Endothelial cell of umbilical vein (primary cell): ENCODE data around the gene TENM4. TPM values are rescaled to one million over a fixed set of nuclear protein-coding genes. Genes with fewer than 3 reads are reported as not detected.
"Not testable (repeated sequence)": the region's sequence is repeated elsewhere in the genome, so short reads cannot be mapped to it uniquely, and the experiment has no call there.

Source experiments
- BruUV-seq: library from RNA; stranded (reverse); fragments of 400-500 nt; replicated peaks from 2 replicates; lab custom pipeline; 2021; lab: Mats Ljungman, UMichigan
- CTCF ChIA-PET: fragments of 300-600, 350-600 bp; sonication (Branson Sonifier 250); formaldehyde crosslinking; loops from one replicate; lab custom pipeline; 2021; ENCODE audit warnings: antibody characterized with exemption, inconsistent platforms; lab: Charles Lee
- POLR2A ChIA-PET: fragments of 300-600, 350-600 bp; sonication (Branson Sonifier 250); formaldehyde crosslinking; loops from one replicate; lab custom pipeline; 2021; ENCODE audit warnings: antibody characterized with exemption, inconsistent platforms; lab: Charles Lee
- DNase-seq: peaks from one replicate; pipeline ENCODE4 v3.0.0-alpha.2; 2011; ENCODE audit warnings: low read depth, low spot score
- FAIRE-seq: peaks from 2 replicates; lab custom pipeline; 2011; peaks lifted over from hg19 to GRCh38; lab: Jason Lieb, UNC
- H2AFZ ChIP-seq: 2 replicates; pipeline ENCODE4 v1.6.0; 2012; ENCODE audit warnings: low read depth, low read length, control low read depth, inconsistent platforms
- H3K27ac ChIP-seq: 2 replicates; pipeline ENCODE4 v1.5.1; 2011; ENCODE audit warnings: low read depth, mild to moderate bottlenecking, control low read depth, low read length, moderate library complexity; ENCODE audit not compliant: insufficient read depth
- H3K27me3 ChIP-seq, 2 experiments: 2 replicates each; pipeline versions ENCODE4 v1.6.0 to v1.6.1; 2011; ENCODE audit warnings: low read length in 2 of 2, mixed read lengths in 1 of 2; ENCODE audit not compliant: control insufficient read depth in 2 of 2, insufficient read depth in 2 of 2
- H3K36me3 ChIP-seq, 2 experiments: 2 replicates in 1 of 2; 3 replicates in 1 of 2; pipeline ENCODE4 v1.5.1; 2011; ENCODE audit warnings: low read length in 2 of 2, mild to moderate bottlenecking in 1 of 2, moderate library complexity in 1 of 2; ENCODE audit not compliant: control insufficient read depth in 2 of 2, insufficient read depth in 2 of 2; ENCODE audit errors: extremely low read depth in 1 of 2
- H3K4me1 ChIP-seq: 3 replicates; pipeline ENCODE4 v1.5.1; 2011; ENCODE audit warnings: mild to moderate bottlenecking, low read length; ENCODE audit not compliant: control insufficient read depth, insufficient read depth; ENCODE audit errors: extremely low read depth
- H3K4me2 ChIP-seq: 2 replicates; pipeline ENCODE4 v1.6.1; 2011; ENCODE audit warnings: low read length, control low read depth, mixed read lengths; ENCODE audit not compliant: insufficient read depth
- H3K4me3 ChIP-seq, 3 experiments: fragments of 200-600 bp in 1 of 3; sonication (generic), shearing (Covaris generic) in 1 of 3; replicated peaks in 1 of 3; 2 replicates each; pipeline ENCODE4 v1.5.1; 2011 to 2016; ENCODE audit warnings: control low read depth in 3 of 3, low read length in 3 of 3, mild to moderate bottlenecking in 2 of 3, inconsistent platforms in 1 of 3, low read depth in 1 of 3, moderate library complexity in 1 of 3; ENCODE audit not compliant: insufficient read depth in 1 of 3
- H3K79me2 ChIP-seq: 2 replicates; pipeline ENCODE4 v1.6.0; 2012; ENCODE audit warnings: low read length, inconsistent platforms; ENCODE audit not compliant: control insufficient read depth, insufficient read depth
- H3K9ac ChIP-seq: replicated peaks from 2 replicates; pipeline ENCODE3; 2011; ENCODE audit warnings: low read length, control low read depth; ENCODE audit not compliant: insufficient read depth; ENCODE audit errors: extremely low read depth
- H3K9me1 ChIP-seq: replicated peaks from 3 replicates; pipeline ENCODE4 v1.6.0; 2011; ENCODE audit warnings: mild to moderate bottlenecking, low read length; ENCODE audit not compliant: control insufficient read depth, insufficient read depth; ENCODE audit errors: extremely low read depth
- H3K9me3 ChIP-seq: replicated peaks from 2 replicates; pipeline ENCODE4 v1.5.1; 2012; ENCODE audit warnings: low read length, inconsistent platforms; ENCODE audit not compliant: control insufficient read depth, insufficient read depth
- H4K20me1 ChIP-seq: replicated peaks from 2 replicates; pipeline ENCODE3; 2011; ENCODE audit warnings: mild to moderate bottlenecking, low read length; ENCODE audit not compliant: control insufficient read depth, insufficient read depth; ENCODE audit errors: extremely low read depth
- EZH2 ChIP-seq: IDR thresholded peaks from 2 replicates; pipeline ENCODE4 v1.6.1; 2012; ENCODE audit warnings: borderline replicate concordance, low read depth, mild to moderate bottlenecking, moderate library complexity, low read length, inconsistent platforms; ENCODE audit not compliant: severe bottlenecking
- FOS ChIP-seq: IDR thresholded peaks from 2 replicates; pipeline ENCODE4 v1.6.1; 2011; ENCODE audit warnings: mild to moderate bottlenecking, low read length, moderate library complexity, borderline replicate concordance; ENCODE audit not compliant: insufficient read depth
- GATA2 ChIP-seq: IDR thresholded peaks from 2 replicates; pipeline ENCODE4 v1.7.0; 2011; ENCODE audit warnings: low read depth, mild to moderate bottlenecking, moderate library complexity, mixed read lengths, low read length; ENCODE audit not compliant: insufficient read length, insufficient read depth
- JUN ChIP-seq: IDR thresholded peaks from 2 replicates; pipeline ENCODE4 v1.6.1; 2011; ENCODE audit warnings: borderline replicate concordance, low read depth; ENCODE audit not compliant: insufficient read length, insufficient read depth
- MYC ChIP-seq: IDR thresholded peaks from one replicate; pipeline ENCODE4 v1.6.1; 2011; ENCODE audit warnings: mild to moderate bottlenecking, low read depth, low read length
- POLR2A ChIP-seq: IDR thresholded peaks from 2 replicates; pipeline ENCODE4 v1.6.1; 2012; ENCODE audit warnings: low read depth, mild to moderate bottlenecking, control low read depth, low read length
- POLR2AphosphoS5 ChIP-seq: IDR thresholded peaks from 2 replicates; pipeline ENCODE4 v1.6.1; 2012; ENCODE audit warnings: low read depth, mild to moderate bottlenecking, control low read depth, low read length, moderate library complexity; ENCODE audit not compliant: insufficient read depth
- dilution Hi-C: fragments of 300-500 bp; cut with MboI; formaldehyde crosslinking; loops from one replicate; pipeline ENCODE4 v1.15.0; 2019; ENCODE audit warnings: low sequenced_read_pairs; ENCODE audit not compliant: extremely low pct_ligation_motif_present
- intact Hi-C: fragments of 100-400 bp; cut with micrococcal nuclease; formaldehyde crosslinking; loops from one replicate; pipeline ENCODE4 v1.10.0; 2022
- polyA plus RNA-seq, 4 experiments: library from polyadenylated mRNA; depleted of rRNA in 3 of 4; stranded (reverse) in 3 of 4; unstranded in 1 of 4; fragments of >200 nt; gene quantifications; 2 replicates each; pipeline versions ENCODE4 v1.2.1 to v1.2.3, GENCODE V29; 2011 to 2012; ENCODE audit warnings: missing spikeins in 1 of 4
- total RNA-seq: library from RNA; stranded (reverse); gene quantifications from 2 replicates; pipeline ENCODE4 v1.2.3, GENCODE V29; 2021
- TF ChIP-seq, protein P1 (sequence below): IDR thresholded peaks from 2 replicates; pipeline ENCODE4 v1.6.1; 2011; ENCODE audit not compliant: insufficient read depth, insufficient read length
- TF ChIP-seq, protein P2 (sequence below), 2 donors: IDR thresholded peaks; 1 replicate in 1 of 2; 2 replicates in 1 of 2; pipeline ENCODE4 v1.5.1; 2011; ENCODE audit warnings: low read length in 2 of 2, mild to moderate bottlenecking in 2 of 2, moderate library complexity in 2 of 2, control low read depth in 1 of 2, inconsistent platforms in 1 of 2, low read depth in 1 of 2; ENCODE audit not compliant: insufficient read depth in 1 of 2; ENCODE audit errors: extremely low read depth in 1 of 2

TENM4 gene
- total and polyA plus RNA-seq, 2 donors (not counting 3 experiments of a cell fraction or from before 2014, with no cell fraction given) = 0.06 to 0.27 TPM

DNA sequence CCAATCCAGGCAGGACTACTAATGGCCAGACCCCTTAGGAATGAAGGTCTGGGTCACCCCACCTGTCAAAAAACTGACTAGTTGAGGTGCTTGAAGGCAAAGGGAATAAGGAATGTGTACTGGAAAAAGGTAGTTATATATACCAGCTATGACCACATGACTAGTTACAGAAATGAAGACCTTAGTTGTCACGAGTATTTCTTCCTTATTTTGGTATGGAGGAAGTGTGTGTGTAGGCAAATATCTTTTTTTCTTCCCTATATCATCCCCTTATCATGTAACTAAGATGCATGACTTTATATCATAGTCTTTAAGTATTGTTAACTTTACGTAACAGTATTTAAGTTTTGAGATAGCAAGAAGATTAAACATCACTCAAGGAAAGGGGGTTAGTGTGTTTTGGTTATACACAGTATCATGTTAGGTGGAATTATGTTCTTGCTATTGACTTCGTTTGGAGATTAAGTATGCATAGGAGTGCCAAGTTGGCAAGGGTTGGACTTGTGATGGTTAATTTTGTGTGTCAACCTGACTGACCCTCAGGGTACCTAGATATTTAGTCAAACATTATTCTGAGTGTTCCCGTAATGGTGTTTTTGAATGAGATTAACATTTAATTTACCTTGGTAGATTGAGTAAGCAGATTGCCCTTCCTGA is 828.0 kb downstream of the TENM4 start:
- dilution Hi-C loops = no loop called here
- Histone ChIP-seq H3K79me2 (no peaks in the 10 kb centered on the region), H3K4me2 (no peak overlapping the region), H4K20me1 (no peaks in the 10 kb centered on the region), H3K4me3 (no peak overlapping the region), H3K4me1 (no peaks in the 10 kb centered on the region), H3K9me1 (no peaks in the 10 kb centered on the region), H3K36me3 (no peaks in the 10 kb centered on the region), H3K27ac (no peak overlapping the region), H2AFZ (no peak overlapping the region), H3K9me3 (no peaks in the 10 kb centered on the region), H3K9ac (no peak overlapping the region), H3K27me3 (no peaks in the 10 kb centered on the region)
- TF ChIP-seq, protein P1, sequence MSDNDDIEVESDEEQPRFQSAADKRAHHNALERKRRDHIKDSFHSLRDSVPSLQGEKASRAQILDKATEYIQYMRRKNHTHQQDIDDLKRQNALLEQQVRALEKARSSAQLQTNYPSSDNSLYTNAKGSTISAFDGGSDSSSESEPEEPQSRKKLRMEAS = no peak
- TF ChIP-seq JUN = no peak
- no peak for TF ChIP-seq FOS
- no peak for TF ChIP-seq GATA2
- no peak for TF ChIP-seq POLR2AphosphoS5
- TF ChIP-seq EZH2 = no peak
- no peak for TF ChIP-seq POLR2A
- TF ChIP-seq, protein P2, sequence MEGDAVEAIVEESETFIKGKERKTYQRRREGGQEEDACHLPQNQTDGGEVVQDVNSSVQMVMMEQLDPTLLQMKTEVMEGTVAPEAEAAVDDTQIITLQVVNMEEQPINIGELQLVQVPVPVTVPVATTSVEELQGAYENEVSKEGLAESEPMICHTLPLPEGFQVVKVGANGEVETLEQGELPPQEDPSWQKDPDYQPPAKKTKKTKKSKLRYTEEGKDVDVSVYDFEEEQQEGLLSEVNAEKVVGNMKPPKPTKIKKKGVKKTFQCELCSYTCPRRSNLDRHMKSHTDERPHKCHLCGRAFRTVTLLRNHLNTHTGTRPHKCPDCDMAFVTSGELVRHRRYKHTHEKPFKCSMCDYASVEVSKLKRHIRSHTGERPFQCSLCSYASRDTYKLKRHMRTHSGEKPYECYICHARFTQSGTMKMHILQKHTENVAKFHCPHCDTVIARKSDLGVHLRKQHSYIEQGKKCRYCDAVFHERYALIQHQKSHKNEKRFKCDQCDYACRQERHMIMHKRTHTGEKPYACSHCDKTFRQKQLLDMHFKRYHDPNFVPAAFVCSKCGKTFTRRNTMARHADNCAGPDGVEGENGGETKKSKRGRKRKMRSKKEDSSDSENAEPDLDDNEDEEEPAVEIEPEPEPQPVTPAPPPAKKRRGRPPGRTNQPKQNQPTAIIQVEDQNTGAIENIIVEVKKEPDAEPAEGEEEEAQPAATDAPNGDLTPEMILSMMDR (IDR thresholded peaks at IDR 0.05; ENCODE audit: extremely low read depth in 1 of 2, insufficient read depth in 1 of 2, low read depth in 1 of 2, low read length in 2 of 2) = no peak
- no peak for TF ChIP-seq MYC
- BruUV-seq = no TSS peak
- POLR2A ChIA-PET = no interaction called here
- CTCF ChIA-PET = no interaction called here
- FAIRE-seq (no peak), DNase-seq (no peak)
- intact Hi-C loops = no loop called here

DNA sequence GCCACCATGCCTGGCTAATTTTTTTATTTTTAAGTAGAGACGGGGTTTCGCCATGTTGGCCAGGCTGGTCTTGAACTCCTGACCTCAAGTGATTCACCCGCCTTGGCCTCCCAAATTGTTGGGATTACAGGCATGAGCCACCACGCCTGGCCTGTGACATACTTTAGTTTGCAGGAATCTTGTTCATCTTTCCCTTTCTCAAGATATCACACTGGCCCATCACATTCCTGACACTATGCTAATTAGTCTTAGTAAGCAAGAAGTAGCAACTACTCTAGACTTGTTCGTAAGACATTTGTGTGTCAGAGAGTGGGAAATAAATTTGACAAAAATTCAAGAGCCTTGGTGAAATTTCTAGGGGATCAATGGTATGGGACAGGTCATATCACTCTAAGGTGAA is 831.5 kb downstream of the TENM4 start:
- POLR2A ChIA-PET, H4K20me1 ChIP-seq: not testable (repeated sequence)

More for the DNA sequence above, 831.5 kb downstream of the TENM4 start:
- DNase-seq, H3K9me1 ChIP-seq, H3K27ac ChIP-seq, H3K9me3 ChIP-seq, intact Hi-C loops, FAIRE-seq, H3K9ac ChIP-seq, H3K79me2 ChIP-seq, dilution Hi-C loops, H3K4me1 ChIP-seq, H3K36me3 ChIP-seq, CTCF ChIA-PET, H2AFZ ChIP-seq, H3K27me3 ChIP-seq, BruUV-seq, H3K4me2 ChIP-seq, H3K4me3 ChIP-seq: not testable (repeated sequence)
